Esophagus muscularis mucosa (tissue), 4 donors: ENCODE results near the gene SFTPB. TPM values are rescaled to one million over a fixed set of nuclear protein-coding genes. Genes with fewer than 3 reads are reported as not detected.

Experiments
- DNase-seq: peaks from one replicate; pipeline ENCODE4 v3.0.0-alpha.2; 2017; ENCODE audit errors: extremely low spot score
- H3K27ac ChIP-seq, 4 donors: fragments of 200-600 bp; sonication (generic); replicated peaks in 1 of 4; 1 replicate in 3 of 4; 2 replicates in 1 of 4; pipeline ENCODE4 v1.5.1; 2016 to 2019; ENCODE audit warnings: mild to moderate bottlenecking in 1 of 4
- H3K27me3 ChIP-seq, 4 donors: fragments of 200-600 bp; sonication (generic); one replicate each; pipeline versions ENCODE4 v1.5.1 to v1.6.0; 2016 to 2019
- H3K36me3 ChIP-seq, 4 donors: fragments of 200-600 bp; sonication (generic); one replicate each; pipeline ENCODE4 v1.5.1; 2016 to 2019
- H3K4me1 ChIP-seq, 4 donors: fragments of 200-600 bp; sonication (generic); one replicate each; pipeline ENCODE4 v1.5.1; 2016 to 2019
- H3K4me3 ChIP-seq, 4 donors: fragments of 200-600 bp; sonication (generic); 1 replicate in 2 of 4; 2 replicates in 2 of 4; pipeline ENCODE4 v1.5.1; 2016 to 2019; ENCODE audit warnings: mild to moderate bottlenecking in 4 of 4, moderate library complexity in 1 of 4
- H3K9me3 ChIP-seq, 4 donors: fragments of 200-600 bp; sonication (generic); 1 replicate in 3 of 4; 2 replicates in 1 of 4; pipeline ENCODE4 v1.5.1; 2016 to 2019
- EP300 ChIP-seq: sonication (generic); formaldehyde crosslinking; IDR thresholded peaks from one replicate; pipeline ENCODE4 v1.6.1; 2017; ENCODE audit warnings: antibody characterized with exemption
- POLR2A ChIP-seq: fragments of 450-650 bp; IDR thresholded peaks from one replicate; pipeline ENCODE4 v1.6.1; 2017; ENCODE audit warnings: antibody characterized with exemption, moderate library complexity, mild to moderate bottlenecking, low read depth
- POLR2AphosphoS5 ChIP-seq, 2 donors: sonication (generic); formaldehyde crosslinking; IDR thresholded peaks; one replicate each; pipeline ENCODE4 v1.6.1; 2017; ENCODE audit warnings: antibody characterized with exemption in 2 of 2
- WGBS: methylation state at CpG from one replicate; pipeline ENCODE4 v1.1.5; 2018; 5-methylcytosine and 5-hydroxymethylcytosine counted together
- intact Hi-C: fragments of 100-400 bp; cut with DNase I; formaldehyde crosslinking; loops from one replicate; pipeline ENCODE4 v1.15.1; 2023
- total RNA-seq, 4 donors: library from RNA; depleted of rRNA; stranded (reverse); fragments of >200 nt; gene quantifications; one replicate each; pipeline versions ENCODE4 v1.1.0 to v1.2.1, GENCODE V29; 2016
- TF ChIP-seq, protein P1 (sequence below), 3 experiments: fragments of 200-600 bp in 2 of 3; fragments of 450-650 bp in 1 of 3; sonication (generic) in 2 of 3; IDR thresholded peaks; one replicate each; pipeline ENCODE4 v1.5.1; 2017 to 2019; ENCODE audit warnings: antibody characterized with exemption in 3 of 3, mild to moderate bottlenecking in 2 of 3, moderate library complexity in 1 of 3

SFTPB gene
- total RNA-seq, 4 donors from 2014 or later: 25.3 to 119 (median 26.6) TPM; not detected in 1

DNA sequence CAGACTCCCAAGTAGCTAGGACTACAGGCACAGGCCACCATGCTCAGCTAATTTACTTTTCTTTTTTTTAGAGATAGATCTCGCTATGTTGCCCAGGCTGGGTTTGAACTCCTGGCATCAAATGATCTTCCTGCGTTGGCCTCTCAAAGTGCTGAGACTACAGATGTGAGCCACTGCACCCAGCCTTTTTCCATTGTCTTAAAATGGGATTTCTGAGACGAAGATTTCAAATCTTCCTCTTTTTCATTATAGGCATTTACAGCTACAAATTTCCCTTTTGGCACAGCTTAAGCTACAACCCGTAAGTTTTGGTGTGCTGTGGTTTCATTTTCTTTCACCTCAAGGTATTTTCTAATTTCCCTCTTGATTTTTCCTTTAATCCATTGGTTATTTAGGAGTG is 34.8 kb upstream of the SFTPB start:
- intact Hi-C loops: no loop called here
- H3K27ac ChIP-seq: no peak overlapping the region
- H3K27me3 ChIP-seq: no peaks in the 10 kb centered on the region
- 76% methylated on average over 4 of the region's 4 CpGs for WGBS
- DNase-seq: no peak
- H3K4me3 ChIP-seq: no peak overlapping the region
- H3K36me3 ChIP-seq: no peaks in the 10 kb centered on the region
- TF ChIP-seq, protein P1, sequence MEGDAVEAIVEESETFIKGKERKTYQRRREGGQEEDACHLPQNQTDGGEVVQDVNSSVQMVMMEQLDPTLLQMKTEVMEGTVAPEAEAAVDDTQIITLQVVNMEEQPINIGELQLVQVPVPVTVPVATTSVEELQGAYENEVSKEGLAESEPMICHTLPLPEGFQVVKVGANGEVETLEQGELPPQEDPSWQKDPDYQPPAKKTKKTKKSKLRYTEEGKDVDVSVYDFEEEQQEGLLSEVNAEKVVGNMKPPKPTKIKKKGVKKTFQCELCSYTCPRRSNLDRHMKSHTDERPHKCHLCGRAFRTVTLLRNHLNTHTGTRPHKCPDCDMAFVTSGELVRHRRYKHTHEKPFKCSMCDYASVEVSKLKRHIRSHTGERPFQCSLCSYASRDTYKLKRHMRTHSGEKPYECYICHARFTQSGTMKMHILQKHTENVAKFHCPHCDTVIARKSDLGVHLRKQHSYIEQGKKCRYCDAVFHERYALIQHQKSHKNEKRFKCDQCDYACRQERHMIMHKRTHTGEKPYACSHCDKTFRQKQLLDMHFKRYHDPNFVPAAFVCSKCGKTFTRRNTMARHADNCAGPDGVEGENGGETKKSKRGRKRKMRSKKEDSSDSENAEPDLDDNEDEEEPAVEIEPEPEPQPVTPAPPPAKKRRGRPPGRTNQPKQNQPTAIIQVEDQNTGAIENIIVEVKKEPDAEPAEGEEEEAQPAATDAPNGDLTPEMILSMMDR (IDR thresholded peaks at IDR 0.05): no peak
- no peak for TF ChIP-seq POLR2AphosphoS5 (IDR thresholded peaks at IDR 0.05)
- TF ChIP-seq POLR2A: no peak
- no peak for TF ChIP-seq EP300
- H3K4me1 ChIP-seq: peaks cover 24 to 33% (median 27%) of the 10 kb centered on the region in 4 donors
- H3K9me3 ChIP-seq: no peaks in the 10 kb centered on the region

DNA sequence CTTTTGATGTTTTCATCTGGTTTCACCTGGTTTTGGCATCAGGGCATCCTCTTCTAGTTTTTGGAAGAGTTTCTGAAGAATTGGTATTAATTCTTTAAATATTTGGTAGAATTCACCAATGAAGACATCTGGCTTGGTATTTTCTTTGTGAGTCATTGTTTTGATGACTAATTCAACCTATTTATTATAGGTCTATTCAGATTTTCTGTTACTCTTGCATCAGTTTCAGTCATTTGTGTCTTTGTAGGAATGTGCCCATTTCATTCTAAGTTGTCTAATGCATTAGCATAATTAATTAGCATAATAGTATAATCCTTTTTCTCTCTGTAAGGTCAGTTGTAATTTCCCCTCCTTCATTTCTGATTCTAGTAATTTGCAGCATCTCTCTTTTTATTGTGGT is 34.2 kb upstream of the SFTPB start:
- Histone ChIP-seq H3K27me3 (peaks cover 0 to 4% (median 0%) of the 10 kb centered on the region in 4 donors), H3K9me3 (no peaks in the 10 kb centered on the region), H3K4me1 (peaks cover 20 to 27% (median 21%) of the 10 kb centered on the region in 4 donors), H3K36me3 (no peaks in the 10 kb centered on the region), H3K27ac (no peak overlapping the region), H3K4me3 (no peak overlapping the region)
- no peak for TF ChIP-seq EP300
- TF ChIP-seq POLR2AphosphoS5 (IDR thresholded peaks at IDR 0.05): no peak
- TF ChIP-seq POLR2A: no peak
- TF ChIP-seq, protein P1 (IDR thresholded peaks at IDR 0.05): no peak
- intact Hi-C loops: no loop called here
- DNase-seq: no peak

DNA sequence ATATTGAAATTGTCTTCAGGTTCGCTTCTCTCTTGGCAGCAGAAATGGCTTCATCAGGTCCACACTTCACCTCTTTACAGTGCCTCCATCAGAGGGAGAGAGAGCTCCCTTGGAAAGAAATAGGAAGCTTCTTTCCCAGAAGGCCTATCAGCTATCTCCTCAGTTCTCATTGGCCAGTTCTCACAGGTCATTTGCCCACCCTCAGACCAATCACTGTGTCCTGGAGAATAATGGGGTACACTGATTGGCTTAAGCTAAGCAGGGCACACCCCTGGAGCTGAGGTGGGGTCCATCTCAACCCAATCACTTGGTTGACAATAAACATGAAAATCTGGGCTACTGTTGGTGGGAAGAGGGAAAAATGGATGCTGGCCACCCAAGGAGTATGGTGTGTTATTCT is 31.3 kb upstream of the SFTPB start:
- no peak overlapping the region for H3K4me3 ChIP-seq
- intact Hi-C loops: no loop called here
- H3K27ac ChIP-seq: no peak overlapping the region
- no peaks in the 10 kb centered on the region for H3K36me3 ChIP-seq
- H3K4me1 ChIP-seq: peaks cover 0 to under 1% (median 0%) of the 10 kb centered on the region in 4 donors
- H3K9me3 ChIP-seq: no peaks in the 10 kb centered on the region
- 96% methylated on average over 1 of the region's 1 CpG for WGBS
- no peak for TF ChIP-seq EP300
- no peak for DNase-seq
- H3K27me3 ChIP-seq: peaks cover 0 to 8% (median 0%) of the 10 kb centered on the region in 4 donors

DNA sequence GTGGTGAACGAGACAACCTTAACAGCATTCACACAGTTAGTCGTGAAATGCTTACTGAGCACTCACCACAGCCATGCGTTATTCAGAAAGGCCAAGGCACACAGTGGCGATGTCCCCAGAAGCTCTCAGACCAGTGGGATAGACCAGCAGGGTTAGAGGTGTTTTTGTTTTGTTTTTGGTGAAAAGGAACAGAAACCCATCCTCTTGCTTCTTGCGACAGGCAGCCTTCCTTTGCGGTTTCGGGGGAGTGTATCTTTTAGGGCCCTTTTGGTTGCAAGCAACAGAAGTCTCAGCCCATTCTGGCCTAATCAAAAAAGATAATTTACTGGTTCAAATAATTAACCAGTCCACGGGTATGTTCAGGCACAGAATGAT is 30.9 kb upstream of the SFTPB start:
- intact Hi-C loops: no loop called here
- WGBS: 83% methylated on average over 7 of the region's 8 CpGs
- no peak for DNase-seq
- TF ChIP-seq POLR2AphosphoS5 (IDR thresholded peaks at IDR 0.05) (no peak), POLR2A (no peak), EP300 (no peak)
- TF ChIP-seq, protein P1 (IDR thresholded peaks at IDR 0.05): no peak
- no peak overlapping the region for H3K27ac ChIP-seq
- H3K27me3 ChIP-seq: peaks cover 0 to 8% (median 0%) of the 10 kb centered on the region in 4 donors
- no peaks in the 10 kb centered on the region for H3K4me1 ChIP-seq
- H3K9me3 ChIP-seq: no peaks in the 10 kb centered on the region
- no peak overlapping the region for H3K4me3 ChIP-seq
- no peaks in the 10 kb centered on the region for H3K36me3 ChIP-seq

DNA sequence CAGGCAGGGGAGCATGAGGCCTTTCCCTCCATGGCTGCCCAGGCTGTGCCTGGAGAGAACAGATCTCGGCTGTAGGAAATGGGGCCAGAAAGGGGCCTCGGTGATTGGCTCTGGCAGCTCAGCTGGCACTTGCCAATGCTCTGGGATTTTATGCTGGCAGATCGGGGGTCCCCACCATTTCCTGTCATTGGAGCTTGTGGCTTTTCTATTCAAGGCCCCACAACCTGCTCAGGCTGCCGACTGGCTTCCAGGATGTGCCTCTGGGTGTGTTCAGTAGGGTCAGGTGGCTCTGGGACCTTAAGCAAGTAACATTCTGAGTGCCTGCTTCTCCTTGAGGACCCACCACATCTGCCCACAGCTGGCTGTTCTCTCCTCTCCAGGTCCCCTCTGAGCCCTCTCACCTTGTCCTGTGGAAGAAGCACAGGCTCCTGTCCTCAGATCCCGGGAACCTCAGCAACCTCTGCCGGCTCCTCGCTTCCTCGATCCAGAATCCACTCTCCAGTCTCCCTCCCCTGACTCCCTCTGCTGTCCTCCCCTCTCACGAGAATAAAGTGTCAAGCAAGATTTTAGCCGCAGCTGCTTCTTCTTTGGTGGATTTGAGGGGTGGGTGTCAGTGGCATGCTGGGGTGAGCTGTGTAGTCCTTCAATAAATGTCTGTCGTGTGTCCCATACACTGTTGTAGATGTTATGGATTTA is 30.3 kb upstream of the SFTPB start:
- no peaks in the 10 kb centered on the region for H3K9me3 ChIP-seq
- no peak overlapping the region for H3K27ac ChIP-seq
- TF ChIP-seq EP300 (no peak), POLR2A (no peak), POLR2AphosphoS5 (IDR thresholded peaks at IDR 0.05) (no peak)
- TF ChIP-seq, protein P1 (IDR thresholded peaks at IDR 0.05): no peak
- whole genome bisulfite sequencing: 75% methylated on average over 11 of the region's 11 CpGs
- no peak overlapping the region for H3K4me3 ChIP-seq
- intact Hi-C loops: no loop called here
- H3K4me1 ChIP-seq: no peaks in the 10 kb centered on the region
- H3K27me3 ChIP-seq: peaks cover 0 to 8% (median 0%) of the 10 kb centered on the region in 4 donors
- H3K36me3 ChIP-seq: no peaks in the 10 kb centered on the region
- no peak for DNase-seq
